K562 (cell line): ENCODE results near the gene RITA1. TPM values are rescaled to one million over a fixed set of nuclear protein-coding genes. Genes with fewer than 3 reads are reported as not detected.

Source experiments
- ATAC-seq: fragments of 200-7000 bp; cut with Tn5 transposase; 3 replicates; pipeline ENCODE4 v1.9.1; 2020; ENCODE audit warnings: moderate library complexity
- BruUV-seq: library from RNA; stranded (reverse); fragments of 400-500 nt; replicated peaks from 2 replicates; lab custom pipeline; 2021; lab: Mats Ljungman, UMichigan
- CTCF ChIA-PET: fragments of 300-600 bp; formaldehyde crosslinking; extraction: SDS; loops from one replicate; lab custom pipeline; 2021; ENCODE audit warnings: low intra/inter-chr PET ratio; lab: Yijun Ruan, JAX
- POLR2A ChIA-PET: fragments of 300-600, 350-650 bp; sonication (Branson Sonifier 250); formaldehyde crosslinking; extraction: SDS; loops from one replicate; lab custom pipeline; 2021; ENCODE audit warnings: antibody characterized with exemption, inconsistent platforms; lab: Yijun Ruan, JAX
- DNase-seq, 4 experiments: peaks; one replicate each; pipeline versions ENCODE4 v3.0.0 to v3.0.0-alpha.2; 2011 to 2018; ENCODE audit warnings: low spot score in 3 of 4, mixed read lengths in 3 of 4; ENCODE audit errors: extremely low read depth in 1 of 4
- FAIRE-seq: peaks from 2 replicates; lab custom pipeline; 2011; peaks lifted over from hg19 to GRCh38; lab: Jason Lieb, UNC
- H2AFZ ChIP-seq: 2 replicates; pipeline ENCODE4 v1.6.0; 2011; ENCODE audit warnings: low read depth, low read length, control low read depth, inconsistent platforms
- H3K27ac ChIP-seq: fragments of 200-600 bp; 3 replicates; pipeline ENCODE4 v1.8.0; 2011; ENCODE audit warnings: low read depth, mild to moderate bottlenecking, control low read depth, inconsistent platforms, low read length, moderate library complexity, mixed read lengths; ENCODE audit errors: extremely low read depth
- H3K27me3 ChIP-seq, 2 experiments: fragments of 300-600 bp in 1 of 2; 2 replicates in 1 of 2; 3 replicates in 1 of 2; pipeline versions ENCODE4 v1.6.0 to v1.8.0; 2011; ENCODE audit warnings: inconsistent platforms in 2 of 2, low read length in 2 of 2, mild to moderate bottlenecking in 1 of 2, mixed read lengths in 1 of 2, moderate library complexity in 1 of 2; ENCODE audit not compliant: control insufficient read depth in 2 of 2, insufficient read depth in 2 of 2
- H3K36me3 ChIP-seq: fragments of 300-600 bp; 3 replicates; pipeline ENCODE4 v1.8.0; 2011; ENCODE audit warnings: mild to moderate bottlenecking, low read length, inconsistent platforms; ENCODE audit not compliant: control insufficient read depth, insufficient read depth
- H3K4me1 ChIP-seq, 2 experiments: fragments of 200-600 bp in 1 of 2; replicated peaks in 1 of 2; 2 replicates in 1 of 2; 3 replicates in 1 of 2; pipeline versions ENCODE4 v1.5.1 to v1.8.0; 2011; ENCODE audit warnings: inconsistent platforms in 2 of 2, low read length in 2 of 2, mild to moderate bottlenecking in 1 of 2, mixed read lengths in 1 of 2, moderate library complexity in 1 of 2; ENCODE audit not compliant: control insufficient read depth in 2 of 2, insufficient read depth in 2 of 2
- H3K4me2 ChIP-seq: 2 replicates; pipeline ENCODE4 v1.6.1; 2011; ENCODE audit warnings: low read length, control low read depth, inconsistent platforms, mixed read lengths; ENCODE audit not compliant: insufficient read depth
- H3K4me3 ChIP-seq: fragments of 200-600 bp; sonication (generic), shearing (Covaris generic); 2 replicates; pipeline ENCODE4 v1.5.1; 2016; ENCODE audit warnings: control low read depth, inconsistent platforms
- H3K79me2 ChIP-seq: fragments of 200-600 bp; 3 replicates; pipeline ENCODE4 v1.8.0; 2011; ENCODE audit warnings: low read length, inconsistent platforms; ENCODE audit not compliant: control insufficient read depth, insufficient read depth
- H3K9ac ChIP-seq, 2 experiments: 2 replicates each; pipeline versions ENCODE4 v1.6.0 to v1.6.1; 2011; ENCODE audit warnings: low read depth in 2 of 2, low read length in 2 of 2, control low read depth in 1 of 2, inconsistent platforms in 1 of 2, mild to moderate bottlenecking in 1 of 2, mixed read lengths in 1 of 2; ENCODE audit not compliant: insufficient read depth in 1 of 2
- H3K9me1 ChIP-seq: one replicate; pipeline ENCODE4 v1.6.0; 2011; ENCODE audit warnings: inconsistent platforms, mild to moderate bottlenecking, low read length, moderate library complexity; ENCODE audit not compliant: control insufficient read depth, insufficient read depth
- H3K9me3 ChIP-seq: replicated peaks from 2 replicates; pipeline ENCODE4 v1.5.1; 2011; ENCODE audit warnings: low read depth, low read length, inconsistent platforms; ENCODE audit not compliant: control insufficient read depth, insufficient read depth
- H4K20me1 ChIP-seq: replicated peaks from 2 replicates; pipeline ENCODE4 v1.6.1; 2011; ENCODE audit warnings: low read length, inconsistent platforms, mixed read lengths; ENCODE audit not compliant: control insufficient read depth, insufficient read depth
- BRF1 ChIP-seq: IDR thresholded peaks from 3 replicates; pipeline ENCODE4 v1.6.1; 2011; ENCODE audit warnings: borderline replicate concordance, mild to moderate bottlenecking; ENCODE audit not compliant: insufficient read length; ENCODE audit errors: extremely low read depth
- CC2D1A ChIP-seq: fragments of 450-650 bp; IDR thresholded peaks from 2 replicates; pipeline ENCODE4 v1.6.1; 2017; ENCODE audit warnings: mild to moderate bottlenecking
- ETV5 ChIP-seq: sonication (generic); formaldehyde crosslinking; IDR thresholded peaks from 2 replicates; pipeline ENCODE4 v1.4.0; 2020; ENCODE audit warnings: low read depth, mild to moderate bottlenecking, missing genetic modification reagents
- FOS ChIP-seq: IDR thresholded peaks from 3 replicates; pipeline ENCODE4 v1.6.1; 2011; ENCODE audit not compliant: insufficient read length; ENCODE audit errors: extremely low read depth
- GTF2E2 ChIP-seq: fragments of 200-800 bp; sonication (Bioruptor generic); IDR thresholded peaks from 2 replicates; pipeline ENCODE4 v1.6.1; 2016; ENCODE audit warnings: missing genetic modification characterization, missing compliant biosample characterization
- HDAC1 ChIP-seq, 2 experiments: fragments of 450-650 bp; IDR thresholded peaks; 2 replicates each; pipeline ENCODE4 v1.6.1; 2016 to 2017; ENCODE audit warnings: inconsistent platforms in 1 of 2, mild to moderate bottlenecking in 1 of 2, moderate library complexity in 1 of 2
- KDM5B ChIP-seq: fragments of 200-600 bp; sonication (generic); IDR thresholded peaks from 2 replicates; pipeline ENCODE4 v1.6.1; 2012; ENCODE audit warnings: low read depth, mild to moderate bottlenecking, moderate library complexity, low read length, control low read depth, inconsistent platforms; ENCODE audit not compliant: insufficient replicate concordance
- MTA1 ChIP-seq: fragments of 450-650 bp; IDR thresholded peaks from 2 replicates; pipeline ENCODE4 v1.6.1; 2017; ENCODE audit warnings: borderline replicate concordance
- NCOR1 ChIP-seq: fragments of 450-650 bp; IDR thresholded peaks from 2 replicates; pipeline ENCODE4 v1.6.1; 2016; ENCODE audit warnings: mild to moderate bottlenecking, moderate library complexity
- PBX2 ChIP-seq, 2 experiments: IDR thresholded peaks in 1 of 2; conservative IDR thresholded peaks in 1 of 2; 2 replicates each; pipeline ENCODE4 v1.6.1; 2016; ENCODE audit warnings: low read depth in 2 of 2, mild to moderate bottlenecking in 1 of 2, missing compliant biosample characterization in 1 of 2, missing genetic modification characterization in 1 of 2, moderate library complexity in 1 of 2
- PCBP1 ChIP-seq: fragments of 200-400 bp; formaldehyde crosslinking; IDR thresholded peaks from 2 replicates; pipeline ENCODE4 v1.6.1; 2018; ENCODE audit warnings: mild to moderate bottlenecking, low read depth, low read length; ENCODE audit not compliant: poor library complexity, severe bottlenecking
- PTRF ChIP-seq: fragments of 450-650 bp; IDR thresholded peaks from 2 replicates; pipeline ENCODE4 v1.6.1; 2016; ENCODE audit warnings: mild to moderate bottlenecking, missing genetic modification characterization, missing compliant biosample characterization
- TBP ChIP-seq: optimal IDR thresholded peaks from 2 replicates; pipeline ENCODE3; 2011; ENCODE audit warnings: low read depth, low read length, improper control_type of control experiment
- TRIM28 ChIP-seq: fragments of 450-650 bp; IDR thresholded peaks from 2 replicates; pipeline ENCODE4 v1.6.1; 2017
- ZBTB2 ChIP-seq: fragments of 450-650 bp; IDR thresholded peaks from 2 replicates; pipeline ENCODE4 v1.6.1; 2016; ENCODE audit warnings: antibody characterized with exemption
- ZBTB33 ChIP-seq: sonication (generic); formaldehyde crosslinking; IDR thresholded peaks from 2 replicates; pipeline ENCODE4 v1.8.1; 2023; ENCODE audit warnings: mild to moderate bottlenecking, missing genetic modification reagents
- ZNF785 ChIP-seq: fragments of 250-450 bp; sonication (Bioruptor Pico); IDR thresholded peaks from 2 replicates; pipeline ENCODE4 v1.4.0; 2020; ENCODE audit warnings: mild to moderate bottlenecking
- WGBS: fragments of 100-300 bp; shearing (Covaris generic); methylation state at CpG from one replicate; pipeline ENCODE4 v1.1.6; 2016; ENCODE audit warnings: low coverage, mixed read lengths; ENCODE audit not compliant: insufficient coverage; ENCODE audit errors: missing lambda C conversion rate; 5-methylcytosine and 5-hydroxymethylcytosine counted together
- in situ Hi-C: fragments of 300-500 bp; cut with MboI; formaldehyde crosslinking; loops from 4 replicates; pipeline ENCODE4 v1.15.0; 2018; ENCODE audit warnings: inconsistent platforms, mixed read lengths
- intact Hi-C: fragments of 100-400 bp; cut with micrococcal nuclease; formaldehyde crosslinking; loops from 2 replicates; pipeline ENCODE4 v1.14.2; 2022
- polyA plus RNA-seq, 8 experiments: library from polyadenylated mRNA; depleted of rRNA in 4 of 8; stranded (reverse) in 5 of 8; unstranded in 3 of 8; fragments of >200 nt; fragmentation: Nextera tagmentation in 2 of 8; fragmentation: Illumina TruSeq in 1 of 8; extraction: Ambion mirVana in 2 of 8; extraction: Trizol in 1 of 8; gene quantifications; 2 replicates each; pipeline versions ENCODE4 v1.2.1 to v1.2.3, GENCODE V29; 2011 to 2014; ENCODE audit warnings: inconsistent platforms in 1 of 8, missing spikeins in 1 of 8
- total RNA-seq, 7 experiments: library from RNA; depleted of rRNA in 6 of 7; stranded (reverse); fragments of >200 nt in 6 of 7; fragmentation: Illumina TruSeq in 2 of 7; extraction: Trizol in 2 of 7; gene quantifications; 2 replicates each; pipeline versions ENCODE4 v1.2.1 to v1.2.3, GENCODE V29; 2011 to 2021; ENCODE audit warnings: low replicate concordance in 1 of 7

The RITA1 gene
- total and polyA plus RNA-seq, 9 of the 15 experiments (the other 6 are each of a cell fraction or from before 2014, with no cell fraction given) = 2.8 to 40.4 (median 18.0) TPM

GRCh38 chr12:113238309-113238708 is 52.8 kb downstream of the RITA1 start:
- no peaks in the 10 kb centered on the region for H3K27me3 ChIP-seq
- H3K9me1 ChIP-seq = no peaks in the 10 kb centered on the region
- H4K20me1 ChIP-seq = no peaks in the 10 kb centered on the region
- no TSS peak for BruUV-seq
- intact Hi-C loops = loop anchor here (5.0 kb wide), 1 partner anchor 41 kb away; no protein-coding TSS in a partner anchor
- in situ Hi-C loops = no loop called here
- H3K27ac ChIP-seq = peak overlapping the region; percentile 59
- FAIRE-seq (peak; percentile 63), DNase-seq (peak in 3 of 4 experiments; percentile 41 to 82 (median 65)), ATAC-seq (peak; percentile 80)
- ChIA-PET CTCF (no interaction called here), POLR2A (interaction anchor here (0.6 to 3.4 kb wide), 5 partner anchors 8 to 1059 kb away, joined by 3 to 25 read pairs (median 3); no protein-coding TSS in a partner anchor)
- H3K4me1 ChIP-seq = peaks cover 29 to 33% of the 10 kb centered on the region in 2 experiments
- H3K4me3 ChIP-seq = no peak overlapping the region
- H3K36me3 ChIP-seq = peaks cover 37% of the 10 kb centered on the region
- no peak overlapping the region for H2AFZ ChIP-seq
- H3K79me2 ChIP-seq = no peaks in the 10 kb centered on the region
- 4% methylated on average over 3 of the region's 3 CpGs for WGBS
- no peaks in the 10 kb centered on the region for H3K9me3 ChIP-seq
- peak overlapping the region; percentile 45 for H3K4me2 ChIP-seq
- H3K9ac ChIP-seq = peak overlapping the region; percentile 4 to 20; a peak in 3 of 4 replicates
- TF ChIP-seq ZBTB2 (no peak), NCOR1 (peak; percentile 80), TBP (no peak), PTRF (tag) (no peak), HDAC1 (IDR thresholded peaks at IDR 0.05) (peak in 1 of 2 experiments; percentile 72; a peak in 2 of 4 replicates), PCBP1 (no peak), CC2D1A (no peak), ZBTB33 (no peak), KDM5B (no peak), MTA1 (0 out of 2 replicates have a peak, but pooled peaks have one; percentile 28), ZNF785 (CRISPR knock-in tag) (no peak), BRF1 (no peak), ETV5 (CRISPR knock-in tag) (peak; percentile 62; the same call in 1 of the 2 replicates), TRIM28 (no peak), FOS (no peak), PBX2 (CRISPR knock-in tag; IDR thresholded peaks at IDR 0.05; ENCODE audit: low read depth) (no peak), PBX2 (tag; conservative IDR thresholded peaks at IDR 0.05; ENCODE audit: low read depth) (0 out of 2 replicates have a peak, but pooled peaks have one; percentile 38), GTF2E2 (tag) (no peak)
